ENCODE measurements around the gene TBXAS1.

The TBXAS1 gene

GRCh38 chr7:139999516-139999915 is 170.5 kb downstream of the TBXAS1 start:
- no peak for DNase-seq

DNA sequence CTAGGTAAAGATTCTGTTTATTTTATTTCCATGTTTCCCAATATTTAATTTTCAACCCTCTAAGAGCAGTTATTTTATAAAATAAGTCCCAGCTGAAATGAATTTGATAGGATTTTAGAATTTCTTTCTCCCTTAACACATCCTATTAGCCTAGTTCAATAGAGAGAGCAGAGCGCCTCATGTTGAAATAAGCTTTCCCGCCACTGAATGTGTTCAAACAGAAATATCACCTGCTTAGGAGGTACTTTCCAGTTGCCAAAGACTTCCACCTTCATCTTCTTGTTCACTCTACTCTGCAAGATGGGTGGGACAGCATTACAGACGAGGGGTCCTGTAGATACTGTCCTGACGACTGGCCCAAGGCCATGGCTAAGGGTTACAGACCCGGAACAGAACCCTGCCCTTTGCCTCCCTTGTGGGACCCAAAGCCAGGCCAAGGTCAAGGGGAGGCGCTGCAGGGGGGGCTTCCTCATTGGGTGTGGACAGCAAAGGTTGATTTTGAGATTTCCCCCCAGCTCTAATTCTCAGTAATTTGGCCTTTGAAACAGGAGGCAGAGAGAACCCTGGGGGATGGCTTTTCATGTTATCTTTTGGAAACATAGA is 171.7 kb downstream of the TBXAS1 start:
- no peak for DNase-seq

- DNase-seq, result peak in 6 of 51 donors; percentile 7 to 19 (median 8)
Observed at GRCh38 chr7:140003913-140004382, 174.9 kb downstream of the TBXAS1 start.

DNA sequence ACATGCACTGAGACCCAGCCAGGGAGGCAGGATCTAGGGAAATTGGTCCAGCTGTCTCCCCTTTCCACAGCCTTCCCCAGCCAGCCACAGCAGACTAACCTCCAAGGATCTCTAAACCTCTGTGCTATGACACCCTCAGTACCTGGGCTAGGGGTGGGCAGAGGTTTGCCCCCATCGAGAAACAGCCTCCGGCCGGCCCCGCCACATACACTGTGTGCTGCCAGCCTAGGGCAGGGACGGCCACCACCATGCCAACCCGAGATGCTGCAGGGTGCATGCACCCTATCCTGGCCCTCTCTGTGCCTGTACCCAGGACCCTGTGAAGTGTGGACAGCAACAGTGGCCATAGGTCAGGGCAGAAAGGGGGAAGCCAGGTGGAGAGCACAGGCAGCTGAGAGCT is 175.6 kb downstream of the TBXAS1 start:
- DNase-seq, result no peak

GRCh38 chr7:140005341-140005740 is 176.3 kb downstream of the TBXAS1 start:
- DNase-seq, result no peak

DNA sequence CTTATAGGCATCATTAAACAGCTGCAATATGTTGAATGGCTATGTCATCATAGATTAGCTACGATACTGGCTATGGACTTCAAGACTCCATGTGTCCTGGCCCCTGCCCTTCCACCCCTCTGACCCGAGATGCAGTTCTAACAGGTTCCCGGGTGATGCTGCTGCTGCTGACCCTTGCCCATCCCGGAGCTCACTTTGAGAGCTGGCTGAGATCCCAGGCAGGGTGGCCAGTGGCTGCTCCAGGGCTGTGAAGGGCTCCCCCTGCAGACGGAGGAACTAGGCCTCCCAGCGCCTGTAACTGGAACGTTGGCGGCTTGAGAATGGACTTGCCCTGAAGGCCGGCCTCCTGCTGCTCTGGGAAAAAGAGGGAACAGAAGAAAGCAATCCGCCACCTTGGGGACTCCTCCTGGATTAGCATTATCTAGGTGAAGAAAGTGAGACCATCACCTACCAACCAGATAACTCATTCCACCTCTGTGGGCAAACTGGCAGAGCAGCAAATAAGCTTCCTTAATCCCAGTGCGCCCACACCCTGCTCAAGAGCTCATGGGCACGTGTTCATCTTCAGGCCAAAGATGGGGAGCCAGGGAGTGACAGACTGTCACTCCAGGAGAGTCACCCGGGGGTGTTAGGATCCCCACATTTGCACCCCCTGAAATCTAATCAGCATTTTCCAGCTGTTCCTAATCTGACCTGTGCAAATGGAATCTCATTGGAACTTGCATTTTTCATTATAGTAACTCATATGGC is 176.9 kb downstream of the TBXAS1 start:
- DNase-seq, result peak in 3 of 51 donors; percentile 8 to 15 (median 12)

- no peak for DNase-seq
Observed at GRCh38 chr7:140006600-140006999, 177.5 kb downstream of the TBXAS1 start.

GRCh38 chr7:140007051-140007690 is 178.1 kb downstream of the TBXAS1 start:
- DNase-seq, result no peak

DNA sequence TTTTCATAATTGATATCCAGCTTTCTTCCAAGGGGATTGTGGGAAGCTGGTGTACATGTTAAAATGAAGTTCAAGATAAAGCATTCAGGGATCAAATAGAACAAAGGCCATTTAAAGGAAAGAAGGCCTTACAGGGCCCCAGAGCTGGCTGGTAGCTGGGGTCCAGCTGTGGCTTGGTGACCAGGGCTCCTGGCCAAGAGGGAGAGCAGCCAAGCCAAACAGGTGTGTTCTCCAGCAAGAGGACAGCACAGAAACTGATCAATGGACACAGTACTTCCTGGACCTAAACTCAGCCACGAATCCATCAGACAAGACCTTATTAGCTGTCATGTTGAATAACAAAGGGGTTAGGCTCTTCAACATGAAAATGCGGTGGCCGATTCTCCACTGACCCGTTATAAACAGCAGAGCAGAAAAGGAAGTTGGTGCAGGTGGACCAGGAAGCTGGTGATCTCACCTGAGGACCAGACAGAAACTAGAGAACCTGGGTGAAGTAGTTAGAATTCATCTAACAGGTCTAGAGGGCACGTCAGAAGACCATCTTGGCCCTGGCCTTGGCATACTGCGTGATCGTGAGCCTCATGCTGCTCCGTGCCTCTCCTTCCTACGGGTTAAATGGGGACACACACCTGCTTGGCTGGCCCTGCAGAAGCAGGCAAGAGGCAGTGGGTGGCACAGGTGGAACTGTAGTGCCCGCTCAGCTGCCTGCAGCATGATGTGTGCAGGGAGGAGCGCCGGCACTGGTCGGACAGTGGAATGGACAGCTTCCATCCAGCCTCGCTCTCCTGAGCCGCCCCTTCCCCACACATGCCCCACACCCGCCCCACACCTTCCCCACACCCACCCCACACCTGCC is 179.9 kb downstream of the TBXAS1 start:
- DNase-seq, result no peak

GRCh38 chr7:140009735-140010134 is 180.7 kb downstream of the TBXAS1 start:
- no peak for DNase-seq

- no peak for DNase-seq
Observed at GRCh38 chr7:140010194-140010895, 181.3 kb downstream of the TBXAS1 start.

GRCh38 chr7:140013676-140014075 is 184.6 kb downstream of the TBXAS1 start:
- no peak for DNase-seq

DNA sequence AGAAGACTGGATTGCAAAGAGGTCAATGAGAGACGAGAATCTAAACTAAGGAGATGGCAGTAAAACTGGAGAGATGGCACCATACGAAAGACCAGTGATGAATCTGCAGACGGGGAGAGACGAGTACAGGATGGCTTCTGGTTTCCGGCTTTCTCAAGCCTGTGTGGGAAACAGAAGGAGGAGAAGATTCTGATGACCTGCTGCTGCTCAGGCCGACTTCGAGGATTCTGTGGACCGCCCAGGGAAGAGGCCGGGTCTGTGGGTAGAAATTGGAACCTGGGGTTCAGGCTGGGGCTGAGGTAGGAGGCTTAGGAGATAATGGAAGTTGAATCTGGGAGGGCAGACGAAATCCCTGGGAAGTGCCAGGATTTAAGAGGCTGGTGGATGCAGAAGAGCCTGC is 185.1 kb downstream of the TBXAS1 start:
- DNase-seq, result no peak

- DNase-seq, result no peak
Observed at GRCh38 chr7:140015471-140015970, 186.5 kb downstream of the TBXAS1 start.

DNA sequence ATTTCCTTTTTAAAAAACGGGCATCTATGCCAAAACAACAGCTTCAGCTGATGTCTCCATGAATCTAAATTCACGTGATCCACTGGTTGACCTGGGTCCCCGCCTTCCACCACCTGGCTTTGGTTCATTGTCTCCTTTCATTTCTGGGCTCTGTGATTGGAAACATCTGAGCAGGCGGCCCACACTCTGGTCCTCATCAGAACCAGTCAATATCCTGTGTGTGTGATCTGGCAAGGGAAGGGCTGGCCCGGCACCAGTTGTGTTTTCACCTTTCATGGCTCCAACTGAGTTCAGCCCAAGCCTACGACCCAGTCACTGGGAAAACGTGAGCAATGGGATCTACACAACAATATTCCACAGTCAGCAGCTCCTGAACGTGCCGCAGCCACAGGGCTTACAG is 187.5 kb downstream of the TBXAS1 start:
- DNase-seq, result no peak

GRCh38 chr7:140017034-140017433 is 188.0 kb downstream of the TBXAS1 start:
- DNase-seq, result no peak

GRCh38 chr7:140017543-140017942 is 188.5 kb downstream of the TBXAS1 start:
- no peak for DNase-seq

- DNase-seq, result no peak
Observed at GRCh38 chr7:140018125-140019043, 189.3 kb downstream of the TBXAS1 start.

DNA sequence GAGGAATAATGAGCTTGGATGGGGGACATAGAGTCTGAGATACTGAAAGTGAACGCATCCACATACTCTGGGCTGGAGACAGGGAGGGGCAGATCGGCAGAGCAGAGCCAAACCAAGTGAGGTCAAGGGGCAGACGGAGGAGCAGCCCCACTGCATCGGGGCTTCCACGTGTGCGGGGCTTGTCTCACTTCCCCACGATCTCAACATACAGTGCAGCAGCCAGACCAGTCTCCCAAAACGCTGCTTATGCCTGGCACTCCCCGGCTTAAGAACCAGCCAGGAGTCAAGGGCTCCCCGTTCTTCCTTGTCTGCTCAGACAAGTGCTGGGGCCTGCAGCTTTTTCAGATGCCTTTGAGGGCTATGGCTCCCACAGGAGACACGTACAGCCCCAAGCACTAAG is 190.1 kb downstream of the TBXAS1 start:
- DNase-seq, result no peak

GRCh38 chr7:140019606-140020005 is 190.5 kb downstream of the TBXAS1 start:
- no peak for DNase-seq
